NOMO-1 treated with DMSO at 0.1 percent for 48 hours (cell line): ENCODE measurements around the gene LPP.
A peak's percentile ranks its signal among the peaks of the same experiment; 100 is the strongest.

Source experiments
- DNase-seq: peaks from one replicate; lab custom pipeline; 2025; ENCODE audit not compliant: unreplicated experiment; lab: John Stamatoyannopoulos, UW

The LPP gene

DNA sequence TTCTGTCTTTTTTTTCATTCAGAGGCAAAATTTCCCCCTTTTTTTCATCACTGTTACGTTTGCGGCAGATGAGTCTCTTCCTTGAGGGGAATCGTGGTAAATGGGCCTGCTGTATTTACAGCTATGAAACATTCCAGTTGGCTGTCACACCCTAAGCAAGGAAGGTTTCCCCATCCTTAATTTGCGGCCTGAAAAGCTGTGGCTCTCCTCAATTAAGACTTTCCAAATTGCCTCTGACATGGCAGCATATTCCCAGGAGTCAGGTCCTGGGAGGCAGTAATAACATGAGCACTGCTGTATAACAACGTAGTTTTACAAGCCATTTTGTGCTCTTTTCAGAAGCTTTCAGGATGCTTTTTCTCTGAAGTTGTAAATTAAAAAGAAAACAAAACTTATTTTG lies 420.9 kb downstream of the LPP start:
- DNase-seq, result no peak

DNA sequence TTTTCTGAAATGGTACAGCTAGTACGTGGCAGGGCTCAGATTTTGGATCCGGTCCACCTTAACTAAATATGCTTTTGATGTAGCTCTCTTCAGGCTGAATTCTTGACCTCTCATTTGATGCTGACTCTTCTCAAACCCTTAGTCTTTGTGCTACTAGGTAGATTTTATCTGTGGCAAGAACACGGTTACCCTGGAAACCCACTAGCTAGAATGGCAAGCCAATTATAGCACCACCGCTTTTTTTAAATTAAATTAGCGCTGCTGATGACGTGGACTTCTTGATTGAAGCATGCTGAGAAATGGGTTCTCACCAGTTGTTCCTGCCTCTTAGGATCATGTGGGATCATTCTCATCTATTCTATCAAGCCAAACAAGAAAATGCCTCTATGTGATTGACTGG lies 421.5 kb downstream of the LPP start:
- no peak for DNase-seq

DNA sequence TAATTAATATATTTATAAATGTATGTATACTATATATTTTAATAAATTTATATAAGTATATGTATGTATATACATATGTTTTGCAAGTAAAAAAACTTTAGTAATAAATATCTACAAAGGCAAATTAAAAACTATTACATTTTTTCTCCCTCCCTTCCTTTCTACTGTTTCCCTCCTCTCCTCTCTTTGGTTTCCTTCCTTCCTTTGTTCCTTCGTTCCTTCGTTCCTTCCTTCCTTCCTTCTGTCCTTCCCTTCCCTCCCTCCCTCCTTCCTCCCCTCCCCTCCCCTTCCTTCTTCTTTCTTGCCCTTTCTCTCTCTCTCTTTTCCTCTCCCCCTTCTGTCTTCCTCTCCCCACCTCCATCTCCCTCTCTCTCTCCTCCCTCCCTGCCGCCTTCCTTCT lies 423.6 kb downstream of the LPP start:
- no peak for DNase-seq

DNA sequence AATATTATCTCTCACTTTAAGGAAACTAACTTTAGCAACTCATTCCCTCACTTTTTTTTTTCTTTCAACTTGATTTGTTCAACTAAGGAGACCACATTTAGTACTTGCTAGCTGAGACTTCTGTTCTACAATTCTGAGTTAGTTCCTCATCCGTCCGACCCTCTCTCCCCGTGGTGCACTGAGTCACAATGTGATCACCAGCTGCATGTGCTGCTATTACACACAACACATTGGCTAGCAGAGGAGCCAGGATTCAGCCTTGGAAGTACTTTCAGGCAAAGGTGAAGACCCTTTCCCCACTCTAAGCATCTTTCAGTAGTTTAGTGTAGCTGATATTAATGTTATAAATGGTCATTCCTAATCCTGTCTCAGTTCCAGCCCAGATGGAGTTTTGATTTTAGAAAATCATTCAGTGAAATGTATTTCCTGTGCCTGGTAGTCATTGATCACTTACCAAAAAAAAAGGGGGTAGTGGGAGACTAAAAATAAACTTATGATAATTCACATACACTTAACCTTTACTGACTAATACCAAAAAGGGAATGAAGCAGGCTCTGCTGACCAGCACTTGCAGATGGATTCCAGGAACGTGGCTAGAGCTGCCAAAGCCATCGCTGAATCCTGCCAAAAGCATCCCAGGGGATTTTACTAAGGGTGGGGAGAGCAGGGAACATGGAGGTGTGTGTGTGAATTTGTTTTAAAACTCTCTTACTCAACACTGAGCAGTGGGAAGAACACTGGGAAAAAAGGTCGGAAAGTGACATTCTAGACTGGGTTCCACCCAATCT lies 424.8 kb downstream of the LPP start:
- peak; percentile 51 for DNase-seq

DNA sequence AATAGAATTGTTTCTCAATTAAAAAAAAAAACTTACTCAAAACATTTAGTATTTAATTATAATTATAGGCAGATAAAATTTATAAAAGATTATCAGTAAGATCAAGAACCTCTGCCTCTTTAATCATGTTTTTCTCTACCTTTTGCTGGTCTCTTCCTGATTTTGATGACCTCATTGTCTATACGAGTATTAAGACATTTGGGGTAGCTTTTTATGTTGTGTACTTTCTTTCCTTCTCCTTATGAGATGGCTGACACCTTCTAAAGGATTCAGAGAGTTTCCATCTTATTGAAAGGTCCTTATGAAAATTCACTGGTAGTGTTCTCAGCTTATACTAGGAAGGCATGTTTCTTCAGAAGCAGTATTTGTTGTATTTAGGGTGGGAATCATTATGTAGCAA lies 426.3 kb downstream of the LPP start:
- DNase-seq, result no peak

DNA sequence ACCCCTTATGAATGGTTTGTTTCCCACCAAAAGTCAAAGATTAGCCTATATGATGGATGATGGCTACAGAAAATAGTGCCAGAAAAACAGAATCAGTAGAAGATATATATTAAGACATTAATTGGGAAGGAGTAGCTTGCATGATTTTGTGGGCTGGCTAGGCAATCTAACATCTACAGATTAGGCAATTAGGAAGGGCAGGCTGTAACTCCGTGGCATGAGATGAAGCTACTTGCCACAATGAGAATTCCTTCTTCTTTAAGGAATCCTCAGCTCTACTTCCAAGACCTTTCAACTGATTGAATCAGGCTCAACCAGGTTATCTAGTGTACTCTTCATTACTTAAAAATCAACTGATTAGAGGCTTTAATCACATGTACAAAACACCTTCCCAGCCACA lies 426.7 kb downstream of the LPP start:
- DNase-seq, result no peak

DNA sequence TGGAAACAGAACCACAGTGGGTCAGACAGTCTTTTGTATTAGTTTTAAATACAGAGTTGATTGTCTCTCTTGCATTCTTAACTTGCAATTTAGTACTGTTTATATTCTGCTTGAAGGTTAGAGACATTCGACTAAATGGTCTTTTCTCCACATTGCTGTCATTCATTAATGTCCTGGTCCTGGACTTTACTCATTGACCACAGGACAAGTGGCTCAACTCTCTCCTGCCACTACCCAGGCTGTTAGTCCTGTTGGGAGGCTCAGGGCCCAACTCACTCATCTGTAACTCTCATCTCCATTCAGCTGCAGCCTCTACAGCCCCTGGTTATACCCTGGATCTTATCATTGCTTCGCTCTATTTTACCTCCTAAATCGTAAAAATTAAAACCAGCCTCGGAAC lies 427.4 kb downstream of the LPP start:
- DNase-seq, result no peak

DNA sequence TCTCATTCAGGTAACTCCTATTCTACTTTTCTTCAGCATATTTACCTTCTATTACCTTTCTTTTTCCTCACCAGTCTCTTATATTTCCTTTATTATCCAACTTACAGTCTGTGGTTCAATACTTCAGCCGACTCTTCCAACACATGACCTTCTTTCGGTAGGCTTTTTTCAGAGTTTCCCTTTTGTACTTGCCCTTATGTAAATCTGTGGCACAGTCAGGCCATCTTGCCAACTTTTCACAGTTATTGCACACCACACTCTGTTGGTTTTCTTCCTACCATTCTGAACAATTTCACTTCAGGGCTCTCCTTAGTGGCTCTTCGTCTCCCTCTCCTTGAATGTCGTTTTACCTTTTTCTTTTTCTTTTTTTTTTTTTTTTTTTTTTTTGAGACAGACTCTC lies 427.8 kb downstream of the LPP start:
- DNase-seq, result peak; percentile 37

DNA sequence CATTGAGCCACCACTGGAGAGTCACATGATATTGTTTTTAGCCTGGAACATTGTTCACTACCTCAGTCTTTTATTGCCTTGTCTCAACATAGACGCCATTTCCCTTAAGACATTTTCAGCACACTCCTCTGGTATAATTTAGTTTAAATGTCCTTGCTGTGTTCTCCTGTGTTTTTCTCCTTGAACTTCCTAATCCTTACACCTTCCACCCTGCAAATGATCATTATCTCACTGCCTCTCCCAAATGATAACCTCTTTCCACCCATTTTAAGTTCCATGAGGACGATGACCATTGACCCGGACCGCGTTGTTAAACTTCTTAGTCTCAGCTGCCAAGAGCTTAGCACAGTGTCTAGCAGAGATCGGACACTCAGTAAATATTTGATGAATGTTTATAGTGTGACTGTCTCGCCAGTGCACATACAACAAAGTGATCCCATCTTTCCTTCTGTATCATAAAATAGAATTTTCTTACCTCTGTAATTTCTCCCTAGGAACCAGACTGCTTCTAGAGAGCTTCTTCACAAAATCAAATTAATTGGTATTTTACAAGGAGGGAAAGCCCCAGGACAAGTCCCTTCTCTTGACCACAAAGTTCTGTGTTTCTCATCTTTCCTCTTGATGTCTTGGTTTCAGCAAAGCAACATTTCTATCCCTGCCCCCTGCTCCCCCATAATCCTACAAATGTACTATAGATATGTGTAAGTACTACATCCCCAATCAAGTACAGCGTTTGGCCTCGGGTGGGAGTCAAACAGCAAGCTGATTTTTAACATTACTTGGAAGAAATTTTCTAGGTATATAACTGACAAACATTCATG lies 429.6 kb downstream of the LPP start:
- DNase-seq, result no peak

DNA sequence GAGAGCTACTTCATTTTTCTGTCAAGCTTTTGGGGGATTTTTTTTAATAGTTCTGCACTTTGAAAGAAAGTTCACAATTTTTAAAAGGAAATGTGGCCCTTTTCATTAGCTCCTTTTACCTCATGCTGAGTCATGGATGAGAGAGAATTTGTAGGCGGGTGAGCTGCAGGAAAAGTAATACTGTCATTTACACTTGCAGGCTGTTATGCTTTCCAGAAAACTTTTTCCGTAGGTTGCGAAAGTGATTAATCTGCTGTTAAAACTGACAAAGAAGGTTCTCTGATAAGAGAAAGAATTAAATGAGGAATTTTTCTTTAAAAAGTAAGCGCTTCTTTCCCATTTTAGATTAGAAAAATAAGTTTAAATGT lies 430.2 kb downstream of the LPP start:
- peak; percentile 59 for DNase-seq

DNA sequence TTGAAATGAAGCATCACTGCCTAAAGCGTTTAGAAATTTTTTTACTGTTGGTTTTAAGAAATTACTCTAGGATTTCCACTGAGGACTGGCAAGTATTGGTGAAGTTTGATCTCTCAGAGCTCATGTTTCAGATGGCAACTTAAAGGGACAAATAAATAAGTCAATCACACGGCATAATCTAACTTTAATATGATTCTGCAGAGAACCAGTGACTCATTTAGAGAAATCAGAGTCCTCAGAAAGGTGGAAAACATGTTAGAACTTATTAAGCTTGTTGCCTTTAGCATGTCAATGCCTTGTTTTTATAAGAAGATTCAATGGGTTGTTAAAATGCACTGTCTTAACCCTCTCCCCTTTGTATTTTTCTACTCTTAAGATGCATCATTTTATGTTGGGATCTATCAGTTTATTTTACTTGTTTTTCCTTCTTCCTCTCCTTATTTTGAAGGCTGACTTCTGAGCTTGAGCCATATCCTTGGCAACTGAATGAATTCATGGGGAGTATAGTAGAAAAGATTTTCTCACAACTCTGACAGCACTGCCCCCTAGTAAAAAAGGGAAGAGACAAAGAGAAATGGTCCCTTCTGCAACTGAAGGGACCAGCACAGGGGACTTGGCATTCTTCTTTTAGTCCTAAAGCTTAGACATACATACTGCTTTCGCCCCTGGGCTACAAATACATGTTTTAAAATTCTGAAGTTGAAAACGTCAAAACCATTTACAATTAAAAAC lies 431.2 kb downstream of the LPP start:
- DNase-seq, result peak; percentile 52

DNA sequence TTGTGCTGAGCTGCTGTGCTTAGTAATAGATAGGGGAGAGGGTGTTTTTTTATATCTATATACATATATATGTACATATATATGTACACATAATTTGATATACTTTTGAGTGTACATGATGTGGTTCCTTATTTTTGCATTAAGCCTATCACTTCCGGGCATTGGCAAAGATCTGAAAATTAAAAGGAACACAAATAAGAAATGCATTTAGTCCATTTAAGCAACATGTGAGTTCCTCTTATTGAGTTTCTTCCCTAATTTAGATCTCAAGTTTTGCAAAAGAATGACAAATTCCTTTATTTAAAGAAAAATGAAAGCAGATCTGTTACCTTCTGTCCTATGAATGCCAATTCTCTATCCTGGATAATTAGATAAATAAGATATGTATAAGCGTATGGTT lies 435.1 kb downstream of the LPP start:
- DNase-seq, result peak; percentile 97

DNA sequence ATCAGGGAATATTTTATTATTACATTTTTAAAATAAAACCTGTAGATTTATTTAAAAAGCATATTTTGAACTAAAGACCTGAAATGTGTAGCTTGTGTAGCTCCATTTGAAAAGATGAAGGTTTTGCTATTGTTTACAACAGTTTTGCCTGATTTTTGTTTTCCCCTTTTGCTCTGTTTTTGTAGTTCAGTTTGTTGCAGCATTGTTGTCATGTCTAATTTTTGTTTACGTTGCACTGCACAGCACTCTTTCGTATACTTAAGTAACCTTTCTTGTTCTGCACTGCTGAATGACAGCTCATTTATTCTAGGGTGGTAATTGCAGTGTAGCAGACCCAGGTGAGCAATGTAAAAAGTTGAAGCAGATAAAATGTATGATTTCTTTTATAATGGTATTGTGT lies 435.8 kb downstream of the LPP start:
- DNase-seq, result no peak

DNA sequence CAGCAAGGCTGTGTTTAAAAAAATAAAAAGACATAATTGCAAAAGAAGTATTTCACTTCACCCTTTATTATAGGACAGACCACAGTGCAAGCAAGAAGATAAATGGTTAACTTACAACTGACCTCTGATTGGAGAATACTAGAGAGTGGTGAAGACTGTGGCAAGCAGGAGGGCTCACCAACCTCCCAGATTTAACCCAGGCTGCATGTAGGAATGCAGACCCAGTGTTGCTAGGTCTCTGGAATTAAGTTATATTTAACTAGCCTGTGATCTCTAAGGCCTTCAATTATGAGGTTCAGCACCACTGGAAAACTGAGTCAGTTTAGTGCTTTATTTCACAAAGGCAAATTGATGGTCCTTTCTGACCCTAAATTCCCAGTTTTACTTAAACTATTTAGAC lies 436.6 kb downstream of the LPP start:
- DNase-seq, result no peak

DNA sequence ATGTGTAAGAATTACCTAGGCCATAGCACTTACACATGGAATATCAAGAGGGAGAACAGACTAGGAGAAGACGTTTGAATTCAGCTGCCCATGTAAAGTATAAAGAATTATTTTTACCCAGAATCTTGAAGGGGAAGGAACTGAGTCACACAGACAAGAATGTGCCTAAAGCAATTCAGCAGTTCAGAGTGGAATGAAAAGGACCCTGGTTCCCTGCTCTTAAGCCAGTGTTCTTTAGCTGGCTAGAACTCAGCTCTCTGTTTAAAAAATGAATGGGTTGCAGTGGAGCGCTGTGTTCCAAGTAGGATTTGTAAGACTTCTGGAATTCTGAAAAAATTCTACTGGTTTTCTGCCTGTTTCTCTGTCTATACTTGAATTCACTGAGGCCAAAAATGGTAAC lies 440.2 kb downstream of the LPP start:
- no peak for DNase-seq

DNA sequence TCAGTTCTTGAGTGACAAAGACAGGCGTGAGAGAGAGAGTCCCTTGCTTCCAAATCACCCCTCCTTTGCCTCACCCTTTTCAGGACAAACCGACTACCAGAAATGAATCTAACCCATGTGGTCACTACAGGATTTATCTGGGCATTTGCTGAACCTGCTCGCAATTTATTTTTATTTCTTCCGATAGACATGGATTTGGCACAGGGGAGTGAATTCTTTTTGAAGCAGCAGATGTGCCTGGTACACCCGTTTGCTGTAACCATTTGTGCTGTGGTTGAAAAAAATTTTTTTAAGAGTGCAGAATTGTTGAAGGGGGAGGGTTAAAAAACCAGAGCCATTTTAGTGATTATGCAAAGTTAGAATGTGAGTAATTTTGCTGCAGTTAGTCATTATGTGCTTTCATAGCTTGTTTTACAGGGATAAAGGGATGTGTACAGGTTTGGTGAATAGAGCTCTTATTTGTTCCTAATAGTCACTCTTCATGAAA lies 442.0 kb downstream of the LPP start:
- no peak for DNase-seq

DNA sequence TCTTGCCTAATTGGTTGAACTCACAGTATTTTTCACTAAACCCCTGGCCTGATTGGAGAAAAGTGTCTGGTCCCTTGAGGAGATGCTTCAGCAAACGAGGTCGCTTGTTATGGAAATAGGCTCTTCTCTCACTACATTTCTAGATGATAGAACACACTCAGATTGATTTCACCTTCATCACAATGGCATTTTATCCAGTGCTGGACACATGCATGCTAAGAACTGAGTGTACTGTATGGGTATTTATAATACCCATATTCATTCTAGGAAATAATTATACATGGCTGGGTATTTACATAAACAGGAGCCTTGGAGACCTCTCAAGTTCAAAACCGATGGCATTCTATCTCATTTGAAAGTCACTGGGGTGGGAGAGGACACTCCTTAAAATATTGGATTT lies 444.9 kb downstream of the LPP start:
- DNase-seq, result no peak

DNA sequence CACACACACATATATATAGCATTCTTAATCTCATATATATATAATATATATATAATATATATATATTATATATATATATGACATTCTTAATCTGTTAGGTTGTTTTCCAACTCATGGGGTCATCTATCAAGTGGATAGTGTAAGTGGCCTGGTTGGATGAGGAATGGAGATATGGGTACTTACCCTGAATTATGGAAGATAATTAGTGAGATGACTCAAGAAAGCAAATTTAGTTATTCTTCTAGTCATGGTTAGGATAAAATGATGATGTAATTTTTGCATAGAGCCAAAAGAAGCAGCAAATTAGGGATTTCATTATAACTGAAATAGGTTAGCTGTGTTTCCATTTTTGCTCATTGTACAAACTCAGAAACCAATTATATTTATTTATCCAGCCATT lies 448.2 kb downstream of the LPP start:
- DNase-seq, result no peak

DNA sequence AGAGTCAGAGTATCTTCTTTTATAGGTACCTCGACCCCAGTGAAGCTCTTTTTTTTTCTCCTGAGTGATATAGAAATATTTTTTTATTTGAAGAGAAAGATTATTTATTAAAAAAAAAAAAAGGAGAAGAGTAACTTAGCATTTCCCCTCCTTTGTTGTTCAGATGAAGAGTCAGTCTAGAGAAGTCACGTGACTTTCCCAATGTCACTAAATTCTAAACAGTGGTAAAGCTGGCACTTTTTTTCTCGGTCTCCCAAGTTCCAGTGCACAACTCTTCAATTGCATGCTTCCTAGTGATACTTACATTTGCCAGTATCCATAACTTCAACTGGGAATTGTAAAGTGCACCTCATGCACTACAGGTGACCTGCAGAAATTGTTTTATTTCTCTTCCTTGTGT lies 448.7 kb downstream of the LPP start:
- no peak for DNase-seq

DNA sequence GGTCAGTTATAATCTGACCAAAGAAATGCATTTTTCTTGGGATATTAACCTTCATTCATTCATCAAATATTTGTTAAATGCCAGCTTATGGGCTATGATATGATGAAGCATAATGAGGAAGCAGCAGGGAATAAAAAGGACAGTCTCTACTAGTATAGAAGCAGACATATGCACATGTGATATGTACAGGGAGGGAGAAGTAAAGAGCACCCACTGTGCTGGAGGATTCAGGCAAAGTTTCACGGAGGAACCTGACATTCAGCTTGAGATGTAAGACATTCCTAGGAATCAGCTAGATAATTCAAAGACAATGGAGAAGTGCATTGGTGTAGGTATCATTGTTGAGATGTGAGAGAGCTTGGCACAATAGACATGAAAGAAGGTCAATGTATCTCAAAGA lies 450.7 kb downstream of the LPP start:
- DNase-seq, result no peak

DNA sequence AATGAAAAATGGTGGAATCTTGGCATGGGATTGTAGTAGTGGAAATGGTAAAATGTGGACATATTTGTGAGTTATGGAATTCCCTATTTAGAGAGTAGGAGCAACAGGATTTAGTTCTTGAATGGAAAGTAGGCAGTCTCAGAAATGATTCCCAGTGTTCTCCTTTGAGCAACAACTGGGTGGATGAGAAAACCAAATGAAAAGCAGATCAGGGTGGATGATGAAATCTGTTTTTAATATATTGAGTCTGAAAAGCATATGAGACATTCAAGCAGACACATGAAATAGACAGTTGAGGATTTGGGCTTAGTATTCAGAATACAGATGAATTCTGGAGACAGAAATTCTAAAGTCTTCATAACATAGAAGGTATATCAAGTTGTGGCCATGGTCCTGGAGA lies 451.3 kb downstream of the LPP start:
- DNase-seq, result no peak

DNA sequence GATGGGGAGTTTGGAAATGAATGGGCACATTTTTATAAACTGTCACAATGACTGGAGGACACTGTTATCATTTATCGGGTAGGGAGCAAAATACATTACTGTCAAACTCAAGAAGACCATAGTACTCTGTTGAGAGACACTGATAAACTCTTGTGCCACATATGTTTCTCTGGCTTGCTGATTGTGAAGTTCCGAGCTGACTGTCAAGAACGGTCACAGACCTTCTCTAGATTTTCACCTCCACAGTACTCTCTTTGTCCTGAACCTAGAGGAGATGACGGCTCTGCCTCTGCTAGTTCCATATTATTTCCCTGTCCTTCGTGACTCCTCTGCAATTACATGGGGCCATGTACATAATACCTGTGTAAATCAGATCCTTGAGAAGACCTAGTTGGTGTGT lies 451.9 kb downstream of the LPP start:
- DNase-seq, result no peak
